Transverse colon (tissue), 4 donors: Measurements from ENCODE around the gene STK40.

Experiments used
- CTCF ChIP-seq, 5 experiments: fragments of 200-600 bp in 3 of 5; fragments of 450-650 bp in 2 of 5; sonication (generic) in 3 of 5; IDR thresholded peaks; 1 replicate in 2 of 5; 2 replicates in 3 of 5; pipeline ENCODE4 v1.5.1; 2016 to 2017; ENCODE audit warnings: antibody characterized with exemption in 5 of 5, inconsistent platforms in 3 of 5, mild to moderate bottlenecking in 2 of 5, moderate library complexity in 1 of 5
- EP300 ChIP-seq: sonication (generic); formaldehyde crosslinking; IDR thresholded peaks from one replicate; pipeline ENCODE4 v1.6.1; 2017; ENCODE audit warnings: antibody characterized with exemption, low read depth
- POLR2A ChIP-seq: fragments of 450-650 bp; IDR thresholded peaks from one replicate; pipeline ENCODE4 v1.6.1; 2016; ENCODE audit warnings: antibody characterized with exemption, mild to moderate bottlenecking, moderate library complexity
- POLR2AphosphoS5 ChIP-seq, 3 donors: sonication (generic); formaldehyde crosslinking; IDR thresholded peaks; one replicate each; pipeline ENCODE4 v1.6.1; 2016; ENCODE audit warnings: antibody characterized with exemption in 3 of 3

- TF ChIP-seq CTCF (IDR thresholded peaks at IDR 0.05) (no peak), POLR2AphosphoS5 (IDR thresholded peaks at IDR 0.05) (no peak), POLR2A (no peak), EP300 (no peak)
These were observed 33.4 kb downstream of the STK40 start for GRCh38 chr1:36352125-36352909.
